Gastroesophageal sphincter (tissue), 4 donors: ENCODE data around the gene KRTAP10-2. TPM values are rescaled to one million over a fixed set of nuclear protein-coding genes. Genes with fewer than 3 reads are reported as not detected.
"Not testable (repeated sequence)": the region's sequence is repeated elsewhere in the genome, so short reads cannot be mapped to it uniquely, and the experiment has no call there.

ENCODE experiments used
- ATAC-seq: fragments of 150-250 bp; one replicate; pipeline ENCODE4 v1.9.1; 2016; ENCODE audit warnings: mild to moderate bottlenecking, moderate library complexity
- H3K27ac ChIP-seq, 4 donors: fragments of 200-600 bp; sonication (generic) in 3 of 4; 1 replicate in 3 of 4; 2 replicates in 1 of 4; pipeline ENCODE4 v1.5.1; 2016 to 2019
- H3K27me3 ChIP-seq: fragments of 200-600 bp; sonication (generic); one replicate; pipeline ENCODE4 v1.5.1; 2019
- H3K36me3 ChIP-seq, 2 donors: fragments of 200-600 bp; sonication (generic); one replicate each; pipeline ENCODE4 v1.5.1; 2019; ENCODE audit warnings: control low read depth in 1 of 2
- H3K4me1 ChIP-seq, 3 donors: fragments of 200-600 bp; sonication (generic); 1 replicate in 2 of 3; 2 replicates in 1 of 3; pipeline ENCODE4 v1.5.1; 2016 to 2019; ENCODE audit warnings: control low read depth in 2 of 3
- H3K4me3 ChIP-seq, 2 donors: fragments of 200-600 bp; sonication (generic); one replicate each; pipeline ENCODE4 v1.5.1; 2019; ENCODE audit warnings: mild to moderate bottlenecking in 1 of 2, moderate library complexity in 1 of 2
- H3K9me3 ChIP-seq, 3 donors: fragments of 200-600 bp; sonication (generic); one replicate each; pipeline ENCODE4 v1.5.1; 2017 to 2019; ENCODE audit warnings: control low read depth in 2 of 3
- CTCF ChIP-seq, 4 experiments: fragments of 200-600 bp in 2 of 4; fragments of 450-650 bp in 2 of 4; sonication (generic) in 1 of 4; IDR thresholded peaks; one replicate each; pipeline ENCODE4 v1.5.1; 2017 to 2019; ENCODE audit warnings: antibody characterized with exemption in 4 of 4, mild to moderate bottlenecking in 2 of 4, moderate library complexity in 2 of 4
- EP300 ChIP-seq: sonication (generic); formaldehyde crosslinking; IDR thresholded peaks from one replicate; pipeline ENCODE4 v1.6.1; 2017; ENCODE audit warnings: antibody characterized with exemption, mild to moderate bottlenecking
- POLR2A ChIP-seq, 2 donors: fragments of 450-650 bp; IDR thresholded peaks; one replicate each; pipeline ENCODE4 v1.6.1; 2017; ENCODE audit warnings: antibody characterized with exemption in 2 of 2, mild to moderate bottlenecking in 2 of 2, moderate library complexity in 1 of 2
- POLR2AphosphoS5 ChIP-seq: sonication (generic); formaldehyde crosslinking; IDR thresholded peaks from one replicate; pipeline ENCODE4 v1.6.1; 2017; ENCODE audit warnings: antibody characterized with exemption
- WGBS, 2 donors: methylation state at CpG; one replicate each; pipeline ENCODE4 v1.1.5; 2018; ENCODE audit warnings: low coverage in 1 of 2; 5-methylcytosine and 5-hydroxymethylcytosine counted together
- total RNA-seq, 4 donors: library from RNA; depleted of rRNA; stranded (reverse); fragments of >200 nt; gene quantifications; one replicate each; pipeline ENCODE4 v1.1.0, GENCODE V29; 2016

Gene KRTAP10-2
- total RNA-seq, 4 donors from 2014 or later: not detected

GRCh38 chr21:44558695-44559094, 7.4 kb upstream of the KRTAP10-2 start, which contains the start of gene KRTAP10-3:
TSS of gene KRTAP10-3 (minus strand) at chr21:44558795. CDS start at chr21:44558715, 80 bp downstream.
- no peak within 1 kb of the TSS for H3K4me3 ChIP-seq
- H3K9me3 ChIP-seq: peaks cover 0 to 27% (median 2%) of the 10 kb centered on the region in 3 donors
- no peaks in the 10 kb centered on the region for H3K36me3 ChIP-seq
- no peak within 1 kb of the TSS for H3K27ac ChIP-seq
- H3K4me1 ChIP-seq: no peaks in the 10 kb centered on the region
- ATAC-seq: no peak
- 61% methylated on average over 5 of the region's 5 CpGs; no CpG with 5 or more reads in 1 of the 2 donors for WGBS, 2 donors
- peaks cover 46% of the 10 kb centered on the region for H3K27me3 ChIP-seq
- TF ChIP-seq CTCF (IDR thresholded peaks at IDR 0.05) (no peak), EP300 (no peak), POLR2A (IDR thresholded peaks at IDR 0.05) (no peak), POLR2AphosphoS5 (no peak)

GRCh38 chr21:44558329-44558675, 7.0 kb upstream of the KRTAP10-2 start:
- H3K36me3 ChIP-seq, ATAC-seq, H3K27ac ChIP-seq, H3K4me1 ChIP-seq, H3K4me3 ChIP-seq: not testable (repeated sequence)
- Histone ChIP-seq H3K27me3 (peaks cover 48% of the 10 kb centered on the region), H3K9me3 (peaks cover 0 to 28% (median 2%) of the 10 kb centered on the region in 3 donors)
- 78% methylated on average over 4 of the region's 10 CpGs; no CpG with 5 or more reads in 1 of the 2 donors for WGBS, 2 donors

GRCh38 chr21:44557491-44558328, 6.4 kb upstream of the KRTAP10-2 start:
- no peaks in the 10 kb centered on the region for H3K36me3 ChIP-seq
- ATAC-seq: no peak
- no peak overlapping the region for H3K4me3 ChIP-seq
- WGBS, 2 donors: 23 to 44% methylated on average over 9 to 11 of the region's 30 CpGs
- TF ChIP-seq CTCF (IDR thresholded peaks at IDR 0.05) (no peak), POLR2A (IDR thresholded peaks at IDR 0.05) (no peak), EP300 (no peak), POLR2AphosphoS5 (no peak)
- peaks cover 0 to 28% (median 2%) of the 10 kb centered on the region in 3 donors for H3K9me3 ChIP-seq
- H3K27ac ChIP-seq: no peak overlapping the region
- H3K4me1 ChIP-seq: no peaks in the 10 kb centered on the region
- peaks cover 48% of the 10 kb centered on the region for H3K27me3 ChIP-seq

- Histone ChIP-seq H3K4me1 (no peaks in the 10 kb centered on the region), H3K36me3 (no peaks in the 10 kb centered on the region), H3K9me3 (peaks cover 0 to 20% (median 0%) of the 10 kb centered on the region in 3 donors), H3K4me3 (no peak overlapping the region), H3K27ac (no peak overlapping the region), H3K27me3 (peaks cover 54% of the 10 kb centered on the region)
- WGBS, 2 donors: 60 to 83% methylated on average over 2 of the region's 9 CpGs
- TF ChIP-seq POLR2A (IDR thresholded peaks at IDR 0.05) (no peak), EP300 (no peak), CTCF (IDR thresholded peaks at IDR 0.05) (no peak), POLR2AphosphoS5 (no peak)
- no peak for ATAC-seq
These were observed 5.6 kb upstream of the KRTAP10-2 start for GRCh38 chr21:44556879-44557278.

GRCh38 chr21:44555200-44555875, 4.0 kb upstream of the KRTAP10-2 start:
- H3K9me3 ChIP-seq: peaks cover 0 to 20% (median 0%) of the 10 kb centered on the region in 3 donors
- no peak overlapping the region for H3K27ac ChIP-seq
- ATAC-seq: no peak
- H3K4me3 ChIP-seq: no peak overlapping the region
- H3K36me3 ChIP-seq: no peaks in the 10 kb centered on the region
- 57 to 68% methylated on average over 7 to 9 of the region's 13 CpGs for WGBS, 2 donors
- peaks cover 69% of the 10 kb centered on the region for H3K27me3 ChIP-seq
- TF ChIP-seq CTCF (IDR thresholded peaks at IDR 0.05) (no peak), POLR2A (IDR thresholded peaks at IDR 0.05) (no peak), POLR2AphosphoS5 (no peak), EP300 (no peak)
- H3K4me1 ChIP-seq: no peaks in the 10 kb centered on the region
